AG09319 (cell line): ENCODE results near the gene PCBP3.
"Not testable (repeated sequence)": the region's sequence is repeated elsewhere in the genome, so short reads cannot be mapped to it uniquely, and the experiment has no call there.

ENCODE experiments used
- DNase-seq: peaks from one replicate; pipeline ENCODE4 v3.0.0-alpha.2; 2010; ENCODE audit warnings: low read depth; ENCODE audit errors: extremely low read depth
- CTCF ChIP-seq: IDR thresholded peaks from 2 replicates; pipeline ENCODE4 v1.5.1; 2011; ENCODE audit warnings: low read depth, mild to moderate bottlenecking, inconsistent platforms, low read length, moderate library complexity

Gene PCBP3

DNA sequence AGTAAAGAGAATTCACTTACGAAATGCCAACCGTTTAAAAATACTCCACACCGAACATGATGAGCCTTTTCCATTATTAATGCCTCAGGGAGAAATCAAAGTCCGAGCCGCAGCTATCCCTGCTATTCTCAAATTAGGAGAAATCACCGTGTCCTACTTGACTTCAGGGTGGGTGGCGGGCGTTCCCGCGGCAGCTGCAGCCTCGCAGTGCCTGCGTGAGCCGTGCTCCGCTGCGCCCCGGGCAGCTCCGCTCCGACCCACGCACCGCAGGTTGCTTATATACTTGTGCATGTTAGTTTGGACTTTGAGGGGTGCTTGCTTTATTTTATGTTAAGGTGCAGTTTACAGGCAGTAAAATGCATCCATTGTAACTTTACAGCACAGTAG is 35.6 kb upstream of the PCBP3 start:
- no peak for DNase-seq
- no peak for TF ChIP-seq CTCF

DNA sequence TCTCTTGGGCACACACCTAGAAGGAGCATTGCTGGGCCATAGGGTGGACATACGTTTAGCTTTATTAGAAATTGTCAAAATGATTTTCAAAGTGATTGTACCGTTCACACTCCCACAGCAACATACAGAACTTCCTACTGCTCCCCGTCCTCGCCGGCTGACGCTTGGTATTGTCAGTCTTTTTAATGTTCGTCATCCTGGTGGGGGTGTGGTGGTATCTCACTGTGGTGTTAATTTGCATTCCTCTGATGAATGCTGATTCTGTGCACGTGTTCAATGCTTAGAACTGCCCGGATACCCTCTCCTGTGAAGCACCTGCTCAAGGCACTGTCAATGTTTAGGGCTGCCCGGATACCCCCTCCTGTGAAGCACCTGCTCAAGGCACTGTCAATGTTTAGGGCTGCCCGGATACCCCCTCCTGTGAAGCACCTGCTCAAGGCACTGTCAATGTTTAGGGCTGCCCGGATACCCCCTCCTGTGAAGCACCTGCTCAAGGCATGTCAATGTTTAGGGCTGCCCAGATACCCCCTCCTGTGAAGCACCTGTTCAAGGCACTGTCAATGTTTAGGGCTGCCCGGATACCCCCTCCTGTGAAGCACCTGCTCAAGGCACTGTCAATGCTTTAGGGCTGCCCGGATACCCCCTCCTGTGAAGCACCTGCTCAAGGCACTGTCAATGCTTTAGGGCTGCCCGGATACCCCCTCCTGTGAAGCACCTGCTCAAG is 34.6 kb upstream of the PCBP3 start:
- not testable (repeated sequence) for DNase-seq

DNA sequence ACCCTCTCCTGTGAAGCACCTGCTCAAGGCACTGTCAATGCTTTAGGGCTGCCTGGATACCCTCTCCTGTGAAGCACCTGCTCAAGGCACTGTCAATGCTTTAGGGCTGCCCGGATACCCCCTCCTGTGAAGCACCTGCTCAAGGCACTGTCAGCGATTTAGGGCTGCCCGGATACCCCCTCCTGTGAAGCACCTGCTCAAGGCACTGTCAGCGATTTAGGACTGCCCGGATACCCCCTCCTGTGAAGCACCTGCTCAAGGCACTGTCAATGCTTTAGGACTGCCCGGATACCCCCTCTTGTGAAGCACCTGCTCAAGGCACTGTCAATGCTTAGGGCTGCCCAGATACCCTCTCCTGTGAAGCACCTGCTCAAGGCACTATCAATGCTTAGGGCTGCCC is 33.9 kb upstream of the PCBP3 start:
- DNase-seq, result not testable (repeated sequence)

DNA sequence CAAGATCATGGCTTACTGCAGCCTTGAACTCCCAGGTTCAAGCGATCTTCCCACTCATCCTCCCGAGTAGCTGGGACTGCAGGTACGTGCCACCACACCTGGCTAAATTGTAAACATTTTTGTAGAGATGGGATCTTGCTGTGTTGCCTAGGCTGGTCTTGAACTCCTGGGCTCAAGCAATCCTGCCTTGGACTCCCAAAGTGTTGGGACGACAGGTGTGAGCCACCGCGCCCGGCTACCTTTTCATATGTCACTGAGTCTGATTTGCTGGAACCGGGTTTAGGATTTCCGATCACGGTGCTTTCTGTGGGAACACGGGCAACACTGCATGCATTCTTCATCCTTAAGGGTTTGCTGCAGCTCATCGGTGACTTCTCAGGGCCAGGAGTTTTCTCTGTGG is 32.2 kb upstream of the PCBP3 start:
- no peak for TF ChIP-seq CTCF
- DNase-seq, result no peak

GRCh38 chr21:45611939-45612664 is 31.4 kb upstream of the PCBP3 start:
- DNase-seq, result no peak
- no peak for TF ChIP-seq CTCF

GRCh38 chr21:45612665-45613019 is 30.9 kb upstream of the PCBP3 start:
- DNase-seq, result not testable (repeated sequence)

- no peak for TF ChIP-seq CTCF
- DNase-seq, result no peak
Measured at GRCh38 chr21:45613396-45613795, 30.1 kb upstream of the PCBP3 start.

DNA sequence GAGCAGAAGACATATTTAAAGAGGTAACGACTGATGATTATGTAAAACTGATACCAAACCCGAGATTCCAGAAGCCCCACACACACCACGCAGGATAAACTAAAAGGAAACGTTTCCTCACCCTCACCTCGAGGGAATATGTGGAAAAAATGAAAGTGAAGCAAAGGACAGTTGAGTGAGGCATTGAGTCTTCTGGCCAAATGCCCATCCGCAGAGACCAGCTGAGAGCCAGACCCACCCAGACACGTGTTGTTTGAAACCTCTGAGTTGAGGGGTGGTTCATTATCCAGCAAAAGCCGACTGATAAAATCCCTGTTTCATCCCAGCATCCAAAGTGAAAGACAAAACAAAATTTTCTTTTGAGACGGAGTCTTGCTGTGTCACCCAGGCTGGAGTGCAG is 29.6 kb upstream of the PCBP3 start:
- no peak for DNase-seq
- no peak for TF ChIP-seq CTCF

- TF ChIP-seq CTCF, result no peak
- DNase-seq, result no peak
Measured at GRCh38 chr21:45615145-45615711, 28.3 kb upstream of the PCBP3 start.
